Measurements from ENCODE around the gene PRR14.

- TF ChIP-seq CTCF (conservative IDR thresholded peaks at IDR 0.05 in 1 of 2, IDR thresholded peaks at IDR 0.05 in 1 of 2; ENCODE audit: extremely low read depth in 1 of 2, insufficient read depth in 1 of 2, low read depth in 1 of 2, low read length in 2 of 2) (no peak), EZH2 (IDR thresholded peaks at IDR 0.05; ENCODE audit: borderline replicate concordance, low read length) (no peak)
Observed at GRCh38 chr16:30675143-30675542, 24.4 kb downstream of the PRR14 start.
